Skeletal muscle cell (primary cell): Measurements from ENCODE around the gene SMOC2.
"Not testable (repeated sequence)": the region's sequence is repeated elsewhere in the genome, so short reads cannot be mapped to it uniquely, and the experiment has no call there.

ENCODE experiments used
- DNase-seq: peaks from one replicate; pipeline ENCODE4 v3.0.0-alpha.2; 2010; ENCODE audit warnings: low read depth
- H3K4me3 ChIP-seq: 2 replicates; pipeline ENCODE4 v1.5.1; 2011; ENCODE audit warnings: low read depth, mild to moderate bottlenecking, control low read depth, low read length, moderate library complexity

SMOC2 gene

DNA sequence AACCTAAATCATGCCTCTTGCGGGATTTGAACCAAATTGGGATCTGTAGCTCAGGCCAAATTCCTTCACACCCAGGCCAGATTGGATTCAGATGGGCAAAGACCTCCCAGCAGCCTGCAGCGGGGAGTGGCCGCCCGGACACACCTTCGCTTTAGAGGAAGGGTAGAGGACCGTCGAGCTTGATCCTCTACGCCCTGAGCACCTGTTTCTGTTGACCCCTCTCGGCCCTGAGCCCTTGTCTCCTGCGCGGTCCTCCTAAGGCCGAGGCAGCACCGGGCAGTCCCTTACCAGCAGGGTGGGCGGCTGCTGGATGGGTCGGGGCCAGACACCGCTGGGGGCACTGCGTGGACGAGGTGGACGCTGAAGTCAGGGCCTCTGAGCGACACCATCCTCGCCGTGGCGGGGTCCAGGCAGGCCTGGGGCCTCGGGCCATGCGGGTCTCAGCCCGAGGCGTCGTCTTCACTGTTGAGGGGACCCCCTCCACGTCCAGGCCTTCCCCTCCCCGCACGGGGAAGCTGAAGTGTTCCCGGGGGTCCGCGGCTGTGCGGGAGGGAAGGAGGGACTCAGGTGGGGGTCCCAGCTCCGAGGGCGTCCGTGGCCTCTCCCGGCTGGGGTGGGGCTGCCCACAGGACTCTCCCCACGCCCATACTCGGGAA lies 114.8 kb downstream of the SMOC2 start:
- DNase-seq: no peak
- H3K4me3 ChIP-seq: no peak overlapping the region

DNA sequence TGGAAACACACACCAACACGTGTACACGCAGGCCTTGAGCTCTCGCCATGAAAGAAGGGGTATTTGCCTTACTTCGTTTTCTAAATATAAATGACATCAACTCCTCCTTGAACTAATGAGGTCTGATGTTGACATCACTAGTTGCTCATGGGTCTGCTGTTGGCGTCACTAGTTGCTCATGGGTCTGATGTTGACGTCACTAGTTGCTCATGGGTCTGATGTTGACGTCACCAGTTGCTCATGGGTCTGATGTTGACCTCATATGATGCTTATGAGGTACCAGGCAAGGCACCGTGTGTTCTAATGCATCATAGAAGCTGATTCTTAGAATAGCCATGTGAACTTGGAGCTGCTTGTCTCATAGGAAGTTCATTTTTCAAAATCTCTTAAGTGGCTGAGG lies 116.5 kb downstream of the SMOC2 start:
- DNase-seq: no peak
- no peak overlapping the region for H3K4me3 ChIP-seq

DNA sequence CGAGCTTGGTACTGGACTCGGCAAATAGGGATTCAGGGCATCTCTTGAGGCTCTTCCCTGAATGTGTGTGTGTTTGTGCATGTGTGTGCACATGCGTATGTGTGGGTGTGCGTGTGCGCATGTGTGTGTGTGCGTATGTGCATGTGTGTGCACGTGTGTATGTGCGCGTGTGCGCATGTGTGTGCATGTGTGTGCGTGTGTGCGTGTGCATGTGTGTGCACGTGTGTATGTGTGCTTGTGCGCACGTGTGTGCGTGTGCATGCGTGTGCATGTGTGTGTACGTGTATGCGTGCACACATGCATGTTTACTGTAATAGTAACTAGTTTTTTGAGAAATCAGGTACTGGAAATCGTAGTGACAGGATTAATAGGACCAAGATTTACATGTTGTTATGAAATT lies 117.7 kb downstream of the SMOC2 start:
- no peak for DNase-seq

DNA sequence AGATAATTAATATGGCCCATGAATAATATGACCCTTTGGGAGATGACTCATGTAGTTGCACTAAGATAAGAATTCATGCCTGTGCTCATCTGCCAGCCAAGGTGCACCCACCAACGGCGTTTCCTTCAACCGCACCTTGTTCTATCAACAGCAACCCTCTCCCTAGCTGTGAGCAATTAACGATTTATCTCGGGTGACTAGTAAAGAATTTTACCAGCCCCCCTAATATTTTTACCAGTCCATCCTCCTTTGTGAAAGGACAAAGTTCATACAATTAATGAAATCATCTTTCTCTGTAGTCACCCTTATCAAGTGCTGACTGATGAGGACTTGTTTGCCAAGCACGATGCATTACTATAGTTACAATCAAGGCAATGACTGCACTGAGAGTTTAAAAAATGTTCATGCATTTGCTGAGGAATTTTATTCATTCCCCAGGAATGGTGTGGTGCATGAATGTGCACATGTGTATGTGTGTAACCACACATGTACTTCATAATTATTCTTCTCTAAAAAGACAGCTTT lies 118.7 kb downstream of the SMOC2 start:
- no peak overlapping the region for H3K4me3 ChIP-seq
- no peak for DNase-seq

More for the DNA sequence above, 117.7 kb downstream of the SMOC2 start:
- H3K4me3 ChIP-seq: no peak overlapping the region

DNA sequence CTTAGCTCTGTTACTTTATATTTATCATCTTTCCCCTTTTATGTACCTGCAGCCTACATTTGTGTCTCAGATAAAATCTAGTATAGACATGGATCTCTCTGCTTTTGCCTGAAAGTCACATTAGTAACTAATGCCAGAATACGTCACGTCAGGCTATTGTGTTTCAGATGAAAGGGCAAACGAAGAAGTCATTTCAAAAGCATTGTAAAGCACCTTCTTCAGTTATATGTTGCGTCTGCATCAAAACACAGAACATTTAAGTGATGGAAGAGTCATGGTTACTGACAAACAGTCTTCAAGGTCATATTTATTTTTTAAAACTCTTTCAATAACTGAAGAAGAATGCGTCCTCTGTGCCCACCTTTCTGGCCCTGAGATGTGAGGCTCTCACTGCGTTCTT lies 119.1 kb downstream of the SMOC2 start:
- DNase-seq: no peak

DNA sequence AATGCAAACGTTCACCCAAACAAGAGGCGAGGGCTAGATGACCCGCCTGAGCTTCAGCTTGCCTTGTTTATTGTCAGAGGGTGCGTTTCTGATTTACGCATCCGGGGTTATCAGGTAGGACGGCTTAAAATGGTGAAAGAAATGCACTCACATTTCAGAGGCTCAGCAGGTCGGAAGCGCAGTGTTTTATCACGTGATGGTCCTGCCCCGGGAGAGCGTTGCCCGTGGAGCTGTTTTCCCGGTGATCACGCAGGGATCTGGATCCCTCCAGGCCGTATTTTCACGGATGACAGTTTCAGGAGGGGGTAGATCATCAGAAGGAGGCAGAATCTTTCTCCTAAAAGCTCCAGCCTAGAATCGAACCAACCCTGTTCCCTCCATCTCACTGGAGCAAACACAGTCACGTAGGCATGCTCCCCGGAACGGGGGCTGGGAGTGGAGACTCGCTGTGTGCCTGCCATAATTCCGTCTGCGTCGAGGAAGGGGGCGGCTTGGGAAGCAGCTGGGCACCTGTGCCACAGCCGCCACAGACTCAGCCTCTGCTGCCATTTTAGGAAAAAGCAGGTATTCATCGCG lies 121.7 kb downstream of the SMOC2 start:
- no peak for DNase-seq
- H3K4me3 ChIP-seq: no peak overlapping the region

More for the DNA sequence above, 119.1 kb downstream of the SMOC2 start:
- no peak overlapping the region for H3K4me3 ChIP-seq

DNA sequence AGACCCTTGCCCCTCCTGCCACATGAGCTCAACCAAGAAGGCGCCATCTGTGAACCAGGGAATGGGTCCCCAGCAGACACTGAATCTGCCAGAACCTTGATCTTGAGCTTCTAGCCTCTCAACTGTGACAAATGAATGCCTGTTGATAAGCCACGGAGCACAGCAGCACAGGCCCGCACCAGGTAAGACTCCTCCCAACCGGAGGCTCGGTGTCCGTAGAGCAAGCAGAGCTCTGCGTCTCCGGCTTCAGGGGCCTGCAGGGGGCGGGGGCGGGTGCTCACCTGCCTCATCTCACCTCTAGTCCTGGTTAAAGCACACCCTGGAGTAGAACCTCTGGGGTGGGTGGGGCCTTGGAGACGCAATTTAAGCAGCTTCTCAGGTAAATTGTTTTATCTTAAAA lies 122.7 kb downstream of the SMOC2 start:
- DNase-seq: no peak
- H3K4me3 ChIP-seq: no peak overlapping the region

DNA sequence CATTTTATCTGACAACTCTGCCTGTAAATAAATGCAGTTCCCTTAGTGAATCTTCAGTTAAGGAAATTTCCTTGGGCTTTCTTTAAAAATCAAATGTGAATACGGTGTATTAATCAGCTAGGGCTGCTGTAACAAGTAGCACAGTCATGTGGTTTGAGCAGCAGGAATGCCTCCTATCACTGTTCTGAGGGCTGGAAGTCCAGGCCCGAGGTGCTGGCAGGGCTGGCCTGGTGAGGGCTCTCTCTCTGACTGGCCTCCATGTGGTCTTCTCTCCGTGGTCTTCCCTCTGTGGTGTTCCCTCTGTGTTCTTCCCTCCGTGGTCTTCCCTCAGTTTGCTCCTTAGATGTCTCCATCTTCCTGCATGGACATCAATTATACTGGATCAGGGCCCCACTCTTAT lies 124.1 kb downstream of the SMOC2 start:
- DNase-seq: no peak
- H3K4me3 ChIP-seq: no peak overlapping the region

DNA sequence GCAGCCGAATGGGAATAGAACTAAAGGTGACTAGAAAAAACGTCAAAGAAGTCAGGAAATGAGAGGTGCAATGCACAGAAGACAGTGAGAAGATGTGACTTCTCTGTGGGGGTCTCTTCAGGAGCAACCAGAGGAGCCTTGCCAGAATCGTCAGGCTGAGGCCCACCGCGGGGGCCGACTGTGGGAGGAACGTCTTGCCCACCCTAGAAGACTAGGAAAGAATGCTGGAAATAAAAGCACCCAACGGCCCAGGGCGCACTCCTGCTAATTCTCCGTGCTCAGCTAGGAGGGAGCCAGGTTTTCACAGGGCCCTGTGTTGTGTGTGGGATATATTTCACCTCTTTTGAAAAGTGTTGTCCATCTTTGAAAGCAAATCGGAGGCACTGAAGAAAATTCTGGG lies 129.2 kb downstream of the SMOC2 start:
- DNase-seq: no peak
- no peak overlapping the region for H3K4me3 ChIP-seq

DNA sequence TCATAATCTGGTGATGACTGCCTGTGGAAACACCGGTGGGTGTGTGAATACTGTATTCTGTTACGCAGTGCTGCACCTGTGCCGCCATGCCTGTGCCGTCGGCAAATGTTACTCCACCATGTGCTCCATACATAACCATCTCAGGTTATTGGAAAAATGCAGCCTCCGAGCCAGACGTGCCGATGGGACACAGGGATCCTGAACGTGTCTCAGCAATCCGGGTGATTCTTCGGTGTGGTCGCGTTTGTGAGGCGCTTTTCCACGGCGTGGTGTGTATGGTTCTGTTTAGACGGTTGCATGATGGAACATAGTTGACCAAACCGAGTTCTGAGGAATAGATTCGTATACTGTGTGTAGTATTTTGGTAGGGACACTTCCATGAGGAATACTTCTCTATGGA lies 130.3 kb downstream of the SMOC2 start:
- no peak overlapping the region for H3K4me3 ChIP-seq
- no peak for DNase-seq

DNA sequence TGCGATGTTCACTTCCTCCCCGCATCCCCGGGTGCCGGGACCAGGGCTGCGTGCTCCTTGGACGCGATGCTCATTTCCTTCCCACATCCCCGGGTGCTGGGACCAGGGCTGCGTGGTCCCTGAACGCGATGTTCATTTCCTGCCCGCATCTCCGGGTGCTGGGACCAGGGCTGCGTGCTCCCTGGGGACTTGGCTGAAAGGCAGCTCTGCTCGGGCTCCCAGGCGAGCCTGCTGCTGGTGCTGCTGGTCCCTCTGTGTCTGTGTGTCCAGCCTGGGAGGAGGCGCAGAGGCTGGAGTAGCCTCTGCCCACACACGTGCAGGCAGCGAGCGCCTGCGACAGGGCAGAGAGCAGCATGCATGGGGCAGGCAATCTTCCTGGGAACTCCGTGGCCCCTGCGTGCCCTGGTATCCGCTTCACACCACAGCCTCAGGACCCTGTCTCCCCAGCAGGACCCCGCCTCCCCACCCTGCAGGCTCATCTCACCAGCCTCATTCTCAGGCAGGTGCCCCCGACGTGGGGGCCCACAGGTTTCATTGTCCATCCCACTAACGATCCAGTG lies 132.4 kb downstream of the SMOC2 start:
- not testable (repeated sequence) for H3K4me3 ChIP-seq, DNase-seq

DNA sequence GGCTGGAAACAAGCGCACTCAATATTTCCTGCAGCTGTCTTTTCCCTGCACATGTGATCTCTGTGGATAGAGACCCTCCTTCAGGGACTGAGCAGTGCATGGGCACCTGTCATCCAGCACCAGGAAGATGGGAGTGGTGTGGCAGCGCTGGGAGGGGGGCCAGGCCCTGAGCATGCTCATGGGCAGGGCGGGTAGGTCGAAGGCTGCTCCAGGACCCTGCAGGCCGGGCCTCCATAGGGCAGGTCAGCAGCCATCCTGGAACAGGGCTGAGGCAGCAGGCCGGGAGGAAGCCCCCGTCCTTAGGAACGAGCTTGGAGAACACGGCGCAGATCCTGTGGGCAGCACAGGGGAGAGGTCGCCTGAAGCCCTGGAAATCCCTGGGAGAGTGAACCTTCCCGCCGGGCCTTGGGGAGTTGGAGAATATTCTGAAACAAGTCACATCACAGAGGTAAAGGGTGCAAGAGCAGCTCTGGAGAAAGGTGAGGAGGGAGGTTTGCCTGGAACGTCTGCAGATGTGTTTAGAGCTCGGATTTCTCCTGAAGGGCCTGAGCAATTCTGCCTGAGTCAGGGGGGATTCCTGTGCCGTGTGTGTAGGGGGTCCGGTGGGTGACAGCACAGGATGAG lies 133.2 kb downstream of the SMOC2 start:
- DNase-seq: no peak
- no peak overlapping the region for H3K4me3 ChIP-seq

DNA sequence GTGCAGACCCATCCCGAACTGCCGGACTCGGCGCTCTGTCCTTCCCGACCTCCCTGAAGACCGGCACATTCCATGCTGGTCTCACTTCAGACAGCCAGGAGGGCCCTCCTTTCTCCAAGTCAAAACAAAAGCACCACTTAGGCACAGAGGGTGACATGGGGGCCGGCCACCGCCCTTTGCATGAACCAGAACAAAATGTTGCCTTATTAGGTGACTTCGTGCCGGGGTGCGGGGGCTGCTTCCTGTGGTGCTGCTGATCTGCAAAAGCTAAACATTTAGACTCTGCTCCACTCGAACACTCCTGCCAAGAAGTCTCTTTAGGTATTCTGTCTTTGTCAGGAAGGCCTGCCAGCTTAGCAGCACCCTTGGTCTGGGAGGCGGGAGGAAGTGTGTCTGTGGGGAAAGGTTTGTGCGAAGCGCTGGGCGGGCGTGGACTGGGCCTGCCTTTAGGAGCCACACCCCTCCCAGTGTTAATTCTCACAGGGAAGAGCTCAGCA lies 133.8 kb downstream of the SMOC2 start:
- no peak for DNase-seq
- no peak overlapping the region for H3K4me3 ChIP-seq

DNA sequence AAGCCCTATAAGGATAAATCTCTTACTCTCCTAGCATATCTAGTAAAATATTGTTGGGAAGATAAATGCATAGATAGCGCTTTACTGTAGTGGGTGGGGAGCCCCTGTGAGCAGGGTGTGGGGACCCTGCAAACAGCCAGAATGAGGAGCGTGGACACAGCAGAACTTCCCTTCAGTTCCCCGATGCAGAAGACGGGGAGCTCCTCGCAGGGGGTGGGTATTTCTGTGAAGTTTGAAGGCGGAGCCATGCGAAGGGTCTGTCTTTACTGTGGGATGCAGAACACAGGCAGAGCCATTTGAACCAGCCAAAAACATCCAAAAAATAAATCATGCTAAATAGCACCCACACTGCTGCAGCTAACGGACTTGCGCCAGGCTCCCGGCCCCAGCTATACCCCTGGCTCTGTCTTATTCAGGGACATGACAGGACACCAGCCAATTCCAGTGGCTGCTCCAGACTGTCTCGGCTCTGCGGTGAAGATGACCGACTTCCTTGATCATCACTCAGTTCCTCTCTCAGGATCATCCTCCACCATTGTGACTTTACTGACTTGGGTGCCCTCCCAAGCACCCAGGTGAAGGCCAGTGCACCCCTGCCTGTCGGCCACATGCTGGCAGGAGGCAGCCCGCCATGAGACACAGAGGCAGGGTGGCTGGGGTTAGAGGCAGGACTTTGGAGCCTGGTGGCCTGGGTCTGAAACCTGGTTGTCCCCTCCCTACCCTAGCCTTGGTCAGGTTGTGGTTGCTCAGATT lies 134.5 kb downstream of the SMOC2 start:
- no peak for DNase-seq
- H3K4me3 ChIP-seq: no peak overlapping the region

DNA sequence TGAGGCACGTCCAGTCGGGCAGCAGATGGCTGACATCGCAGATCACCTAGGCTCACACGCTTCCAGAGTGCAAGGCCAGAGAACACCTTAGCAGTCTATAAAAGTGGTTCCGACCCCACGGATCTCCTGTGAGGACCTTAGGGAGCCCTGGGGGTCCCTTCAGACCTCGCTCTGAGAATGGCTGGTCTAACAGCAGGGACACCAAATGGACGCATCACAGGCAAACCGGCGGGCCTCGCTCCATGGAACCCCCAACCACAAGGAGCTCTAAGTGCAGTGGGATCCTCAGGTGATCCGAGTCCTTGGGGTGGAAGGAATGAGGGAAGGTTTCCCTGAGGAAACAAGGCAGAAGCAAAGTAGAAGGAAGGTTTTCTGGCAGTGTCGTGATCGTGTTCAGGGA lies 135.4 kb downstream of the SMOC2 start:
- no peak overlapping the region for H3K4me3 ChIP-seq
- DNase-seq: no peak

DNA sequence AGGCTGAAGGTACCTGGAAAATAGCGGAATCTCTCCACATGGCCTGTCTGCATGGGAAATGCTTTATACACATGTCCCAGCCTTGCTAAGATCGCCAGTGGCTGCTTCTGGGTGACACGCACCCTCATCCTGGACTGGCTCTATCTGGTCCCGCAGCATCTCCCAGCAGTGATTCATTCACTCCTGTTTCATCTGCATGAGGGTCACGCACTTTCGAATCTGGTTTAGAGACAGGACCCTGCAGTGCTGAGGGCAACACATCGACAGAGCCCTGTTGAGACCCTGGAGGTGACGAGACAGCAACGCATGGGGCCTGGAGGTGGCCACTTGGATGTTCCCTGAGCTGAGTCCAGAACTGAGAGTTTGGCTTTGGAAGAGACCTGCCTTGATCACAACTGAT lies 136.5 kb downstream of the SMOC2 start:
- DNase-seq: no peak
- H3K4me3 ChIP-seq: no peak overlapping the region

DNA sequence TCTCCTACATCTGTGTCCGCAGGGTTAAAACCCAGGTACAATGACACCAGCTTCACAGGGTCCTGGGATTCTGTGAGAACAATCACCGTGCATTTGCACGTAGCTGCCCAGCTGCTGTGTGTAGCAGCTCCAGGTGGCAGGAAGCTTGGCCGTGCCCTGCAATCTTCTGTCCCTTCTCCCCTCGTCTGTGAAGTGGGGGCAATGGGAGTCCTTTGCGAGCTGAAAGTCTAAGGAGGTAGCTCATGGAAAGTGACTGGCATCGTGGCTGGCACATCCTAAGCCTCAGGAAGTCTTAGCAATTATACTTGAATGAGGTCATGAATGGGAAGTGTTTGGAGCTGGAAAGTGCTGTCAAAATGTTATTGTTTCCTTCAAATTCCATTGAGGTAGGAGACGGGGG lies 137.1 kb downstream of the SMOC2 start:
- DNase-seq: no peak
- H3K4me3 ChIP-seq: no peak overlapping the region

DNA sequence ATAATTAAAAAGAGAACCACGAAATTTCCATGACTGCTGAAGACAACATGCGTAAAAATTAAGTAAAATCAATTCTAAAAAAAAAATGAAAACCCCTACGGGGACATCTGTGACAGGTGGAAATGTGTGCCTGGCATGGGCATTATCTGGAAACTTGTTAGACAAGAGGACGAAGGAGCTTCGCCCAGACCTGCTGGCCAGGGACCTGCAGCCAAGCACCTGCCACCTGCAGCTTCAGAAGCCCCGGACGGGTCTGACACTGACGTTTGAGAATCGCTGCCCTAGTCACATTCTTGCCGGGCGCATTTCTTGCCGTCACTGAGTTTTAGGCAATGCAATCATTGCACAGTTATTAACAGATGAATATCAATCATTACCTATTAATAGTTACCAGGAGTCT lies 140.3 kb downstream of the SMOC2 start:
- no peak overlapping the region for H3K4me3 ChIP-seq
- DNase-seq: no peak

DNA sequence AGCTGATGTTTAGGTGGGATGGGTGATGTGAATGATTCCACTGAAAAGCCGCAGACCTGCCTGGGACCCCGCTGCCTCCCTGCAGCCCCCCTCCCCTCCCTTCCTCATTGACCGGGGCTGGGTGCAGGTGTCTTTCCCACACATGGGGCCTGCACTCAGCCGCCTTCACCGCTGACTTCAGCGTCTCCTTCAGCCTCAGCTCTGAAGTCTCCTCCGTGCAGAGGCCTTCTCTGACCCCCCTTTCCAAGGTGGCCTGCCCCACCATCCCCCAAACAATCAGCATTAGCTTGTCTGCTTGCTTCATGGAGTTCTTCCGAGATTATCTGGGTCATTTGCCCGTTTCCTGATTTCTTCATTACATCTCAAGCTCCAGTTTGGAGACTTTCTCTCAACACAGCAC lies 140.7 kb downstream of the SMOC2 start:
- DNase-seq: no peak
- H3K4me3 ChIP-seq: no peak overlapping the region

DNA sequence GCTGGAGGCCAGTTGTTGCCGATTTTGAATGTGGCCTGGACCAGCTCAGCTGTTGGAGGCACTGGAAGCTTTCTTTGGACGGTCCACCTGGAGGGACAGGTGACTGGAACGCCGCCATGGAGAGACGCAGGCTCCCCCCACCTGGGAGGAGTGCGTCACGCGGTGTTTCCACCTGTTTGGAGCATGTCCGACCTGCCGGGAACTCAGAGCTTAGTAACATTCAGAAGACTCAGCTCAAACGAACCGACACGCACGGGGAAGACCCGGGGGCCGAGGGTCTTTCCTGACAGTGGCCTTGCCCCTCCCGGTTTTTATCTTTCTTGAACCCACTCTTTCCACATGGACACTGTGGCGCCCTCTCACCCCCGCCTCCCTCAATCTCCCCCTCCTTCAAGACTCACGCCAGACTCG lies 141.6 kb downstream of the SMOC2 start:
- DNase-seq: no peak
- no peak overlapping the region for H3K4me3 ChIP-seq
